AG09309 (cell line): ENCODE results near the gene SHB.

Source experiments
- DNase-seq: peaks from one replicate; pipeline ENCODE4 v3.0.0-alpha.2; 2010; ENCODE audit warnings: low read depth
- H3K4me3 ChIP-seq: 2 replicates; pipeline ENCODE4 v1.5.1; 2011; ENCODE audit warnings: mild to moderate bottlenecking, low read depth, low read length, moderate library complexity; ENCODE audit not compliant: control insufficient read depth
- CTCF ChIP-seq: IDR thresholded peaks from 2 replicates; pipeline ENCODE4 v1.5.1; 2011; ENCODE audit warnings: mild to moderate bottlenecking, low read depth, low read length, inconsistent platforms; ENCODE audit not compliant: insufficient read depth, control insufficient read depth; ENCODE audit errors: missing control alignments

The SHB gene

GRCh38 chr9:38089387-38090165 lies 20.5 kb upstream of the SHB start:
- no peak overlapping the region for H3K4me3 ChIP-seq
- no peak for DNase-seq
- TF ChIP-seq CTCF: no peak

GRCh38 chr9:38088006-38088925 lies 19.2 kb upstream of the SHB start:
- TF ChIP-seq CTCF: peak; percentile 95
- no peak overlapping the region for H3K4me3 ChIP-seq
- DNase-seq: no peak

GRCh38 chr9:38086496-38086895 lies 17.5 kb upstream of the SHB start:
- TF ChIP-seq CTCF: no peak
- no peak overlapping the region for H3K4me3 ChIP-seq
- no peak for DNase-seq

- no peak overlapping the region for H3K4me3 ChIP-seq
- no peak for DNase-seq
- TF ChIP-seq CTCF: no peak
These were observed 16.3 kb upstream of the SHB start for GRCh38 chr9:38085308-38085707.

GRCh38 chr9:38084556-38084880 lies 15.5 kb upstream of the SHB start:
- TF ChIP-seq CTCF: no peak
- no peak overlapping the region for H3K4me3 ChIP-seq
- no peak for DNase-seq

GRCh38 chr9:38083858-38084555 lies 15.0 kb upstream of the SHB start:
- no peak overlapping the region for H3K4me3 ChIP-seq
- DNase-seq: no peak
- TF ChIP-seq CTCF: no peak
